ENCODE measurements around the gene FAM120B.
A peak's percentile ranks its signal among the peaks of the same experiment; 100 is the strongest.
"Not testable (repeated sequence)": the region's sequence is repeated elsewhere in the genome, so short reads cannot be mapped to it uniquely, and the experiment has no call there.

The FAM120B gene, protein sequence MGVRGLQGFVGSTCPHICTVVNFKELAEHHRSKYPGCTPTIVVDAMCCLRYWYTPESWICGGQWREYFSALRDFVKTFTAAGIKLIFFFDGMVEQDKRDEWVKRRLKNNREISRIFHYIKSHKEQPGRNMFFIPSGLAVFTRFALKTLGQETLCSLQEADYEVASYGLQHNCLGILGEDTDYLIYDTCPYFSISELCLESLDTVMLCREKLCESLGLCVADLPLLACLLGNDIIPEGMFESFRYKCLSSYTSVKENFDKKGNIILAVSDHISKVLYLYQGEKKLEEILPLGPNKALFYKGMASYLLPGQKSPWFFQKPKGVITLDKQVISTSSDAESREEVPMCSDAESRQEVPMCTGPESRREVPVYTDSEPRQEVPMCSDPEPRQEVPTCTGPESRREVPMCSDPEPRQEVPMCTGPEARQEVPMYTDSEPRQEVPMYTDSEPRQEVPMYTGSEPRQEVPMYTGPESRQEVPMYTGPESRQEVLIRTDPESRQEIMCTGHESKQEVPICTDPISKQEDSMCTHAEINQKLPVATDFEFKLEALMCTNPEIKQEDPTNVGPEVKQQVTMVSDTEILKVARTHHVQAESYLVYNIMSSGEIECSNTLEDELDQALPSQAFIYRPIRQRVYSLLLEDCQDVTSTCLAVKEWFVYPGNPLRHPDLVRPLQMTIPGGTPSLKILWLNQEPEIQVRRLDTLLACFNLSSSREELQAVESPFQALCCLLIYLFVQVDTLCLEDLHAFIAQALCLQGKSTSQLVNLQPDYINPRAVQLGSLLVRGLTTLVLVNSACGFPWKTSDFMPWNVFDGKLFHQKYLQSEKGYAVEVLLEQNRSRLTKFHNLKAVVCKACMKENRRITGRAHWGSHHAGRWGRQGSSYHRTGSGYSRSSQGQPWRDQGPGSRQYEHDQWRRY

DNA sequence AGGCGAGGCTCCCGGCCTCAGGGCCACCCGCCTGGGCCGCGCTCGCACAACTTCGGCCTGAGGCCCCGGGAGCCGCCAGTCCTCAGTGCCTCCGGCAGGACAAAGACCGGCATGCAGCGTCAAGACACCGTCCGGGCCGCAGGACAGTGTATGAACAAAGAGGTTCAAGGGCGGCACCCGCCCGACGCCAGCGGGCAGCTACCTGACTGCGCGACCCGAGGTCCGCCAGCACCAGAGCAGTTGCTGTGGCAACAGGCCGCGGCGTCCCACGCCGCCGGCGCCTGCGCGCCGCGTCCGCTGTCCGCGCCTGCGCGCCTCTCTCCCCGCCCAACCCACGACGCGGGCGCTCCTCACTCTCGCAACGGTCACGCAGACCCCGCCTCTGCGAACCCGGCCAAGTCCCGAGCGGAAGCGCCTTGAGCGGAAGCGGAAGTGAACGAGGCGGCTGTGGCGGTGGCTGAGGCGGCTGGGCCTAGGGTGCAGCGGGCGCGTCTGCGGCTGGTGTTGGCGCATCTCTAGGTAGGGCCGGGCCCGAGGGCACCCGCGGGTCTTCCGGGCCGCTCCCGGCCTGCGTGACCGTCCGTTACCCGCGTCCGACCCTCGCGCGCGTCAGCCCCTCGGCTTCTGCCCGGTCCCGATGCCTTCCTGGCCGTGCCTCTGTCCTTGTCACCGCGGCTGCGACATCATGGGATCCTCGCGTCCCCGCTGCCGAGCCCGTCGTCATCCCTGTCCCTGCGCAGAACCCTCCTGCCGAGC is at the start of gene FAM120B:
Gene FAM120B, plus strand, starts transcription at position 435 of the 756 bp plus-strand sequence. CDS start 10,633 bp downstream, outside the sequence.
- Histone ChIP-seq H3K36me3 (ENCODE audit: control insufficient read depth, insufficient read depth, low read length, severe bottlenecking) (no peaks in the 10 kb centered on the region), H3K4me3 (ENCODE audit: low read length) (peak within 1 kb of the TSS; percentile 94), H3K27me3 (replicated peaks; ENCODE audit: control insufficient read depth, insufficient read depth, low read length) (no peaks in the 10 kb centered on the region), H3K9me3 (ENCODE audit: control insufficient read depth, low read length) (no peaks in the 10 kb centered on the region), H3K4me1 (ENCODE audit: control insufficient read depth, insufficient read depth, low read length) (peaks cover 36% of the 10 kb centered on the region), H3K9ac (ENCODE audit: low read length) (peak within 1 kb of the TSS; percentile 98)
- peak; percentile 99 for DNase-seq (ENCODE audit: low read depth)

DNA sequence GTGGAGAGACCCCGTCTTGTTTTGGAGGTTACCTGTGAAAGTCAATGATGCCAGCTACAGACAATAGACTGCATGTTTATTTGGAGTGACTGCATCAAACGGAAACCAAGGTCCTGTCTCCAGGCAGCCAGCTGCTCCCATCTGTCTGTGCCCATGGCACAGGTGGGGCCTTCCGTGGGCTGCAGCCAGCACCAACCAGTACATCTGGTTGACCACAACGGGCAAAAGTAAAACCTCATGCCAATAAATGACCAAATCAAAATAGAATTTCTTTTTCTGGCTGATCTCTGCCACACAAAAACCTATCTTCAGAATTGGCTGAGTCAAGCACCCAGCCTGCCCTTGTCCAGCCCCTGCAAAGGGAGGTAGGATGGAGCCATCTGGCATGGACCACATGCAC is 49.2 kb upstream of the FAM120B start:
- no peak overlapping the region for H3K4me3 ChIP-seq (ENCODE audit: low read length)

DNA sequence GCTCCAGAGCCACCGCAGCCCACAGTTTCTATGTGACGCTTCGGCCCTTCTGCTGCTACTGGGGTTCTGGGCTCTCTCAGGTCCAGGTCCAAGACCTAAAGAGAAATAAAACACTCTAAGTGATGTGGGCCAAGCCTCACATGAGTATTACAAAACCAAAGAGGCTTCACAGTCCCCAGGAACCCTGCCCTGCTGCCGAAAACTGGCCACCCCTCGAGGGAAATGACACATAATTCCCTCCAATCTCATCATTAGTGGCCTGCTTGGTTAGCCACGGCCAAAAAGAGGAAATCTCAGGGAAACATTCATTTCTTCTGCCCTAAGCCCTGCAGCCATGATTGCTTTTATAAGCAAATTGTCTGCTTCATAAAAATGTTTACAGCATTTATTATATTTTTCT is 48.2 kb upstream of the FAM120B start:
- DNase-seq (ENCODE audit: low read depth), result no peak
- H3K4me3 ChIP-seq (ENCODE audit: low read length), result no peak overlapping the region
- no peak overlapping the region for H3K9ac ChIP-seq (ENCODE audit: low read length)
- H3K27me3 ChIP-seq (replicated peaks; ENCODE audit: control insufficient read depth, insufficient read depth, low read length), result peaks cover 34% of the 10 kb centered on the region
- no peaks in the 10 kb centered on the region for H3K4me1 ChIP-seq (ENCODE audit: control insufficient read depth, insufficient read depth, low read length)
- H3K9me3 ChIP-seq (ENCODE audit: control insufficient read depth, low read length), result no peaks in the 10 kb centered on the region
- H3K36me3 ChIP-seq (ENCODE audit: control insufficient read depth, insufficient read depth, low read length, severe bottlenecking), result no peaks in the 10 kb centered on the region

More for the DNA sequence above, 49.2 kb upstream of the FAM120B start:
- Histone ChIP-seq H3K4me1 (ENCODE audit: control insufficient read depth, insufficient read depth, low read length) (no peaks in the 10 kb centered on the region), H3K36me3 (ENCODE audit: control insufficient read depth, insufficient read depth, low read length, severe bottlenecking) (no peaks in the 10 kb centered on the region), H3K27me3 (replicated peaks; ENCODE audit: control insufficient read depth, insufficient read depth, low read length) (peaks cover 35% of the 10 kb centered on the region), H3K9ac (ENCODE audit: low read length) (no peak overlapping the region), H3K9me3 (ENCODE audit: control insufficient read depth, low read length) (no peaks in the 10 kb centered on the region)
- DNase-seq (ENCODE audit: low read depth), result no peak

DNA sequence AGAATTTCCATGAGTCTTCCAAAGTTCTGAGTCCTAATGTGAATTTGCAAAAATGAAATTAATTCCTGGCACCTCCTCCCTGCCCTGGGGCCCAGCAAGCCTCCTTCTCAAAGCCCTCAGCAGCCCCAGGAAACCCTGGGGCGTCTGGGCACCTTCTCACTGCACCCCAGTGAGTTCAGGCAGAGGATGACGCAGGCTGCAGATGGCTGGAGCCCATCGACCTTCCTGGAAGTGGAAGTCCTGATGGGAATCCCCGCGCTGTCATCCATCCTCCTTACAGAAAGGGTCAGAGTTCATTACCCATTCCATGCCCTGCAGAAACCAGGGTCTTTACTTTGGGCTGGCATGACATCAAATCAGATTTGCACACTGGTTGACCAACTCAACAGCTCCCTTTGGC is 47.3 kb upstream of the FAM120B start:
- no peaks in the 10 kb centered on the region for H3K9me3 ChIP-seq (ENCODE audit: control insufficient read depth, low read length)
- H3K36me3 ChIP-seq (ENCODE audit: control insufficient read depth, insufficient read depth, low read length, severe bottlenecking), result no peaks in the 10 kb centered on the region
- no peak for DNase-seq (ENCODE audit: low read depth)
- no peak overlapping the region for H3K9ac ChIP-seq (ENCODE audit: low read length)
- no peaks in the 10 kb centered on the region for H3K4me1 ChIP-seq (ENCODE audit: control insufficient read depth, insufficient read depth, low read length)
- no peak overlapping the region for H3K4me3 ChIP-seq (ENCODE audit: low read length)
- peaks cover 34% of the 10 kb centered on the region for H3K27me3 ChIP-seq (replicated peaks; ENCODE audit: control insufficient read depth, insufficient read depth, low read length)

DNA sequence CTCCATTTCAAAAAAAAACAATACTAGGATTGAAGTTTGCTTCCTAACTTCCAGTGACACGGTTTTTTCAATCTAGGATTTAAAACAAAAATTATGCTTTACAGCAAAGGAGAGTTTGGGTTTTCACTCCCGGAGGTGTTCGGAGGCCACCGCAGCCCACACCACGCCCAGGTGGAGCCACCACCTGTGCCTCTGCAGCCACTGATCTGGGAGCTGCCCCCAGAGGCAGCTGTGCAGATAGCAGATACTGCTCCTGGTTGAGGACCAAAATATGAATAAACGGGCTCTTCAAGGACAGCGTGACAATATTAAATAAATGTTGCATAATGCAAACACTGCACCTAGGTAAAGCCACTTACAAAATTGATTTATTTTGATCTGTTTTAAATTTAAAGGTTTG is 45.9 kb upstream of the FAM120B start:
- Histone ChIP-seq H3K9ac (ENCODE audit: low read length) (no peak overlapping the region), H3K4me3 (ENCODE audit: low read length) (no peak overlapping the region), H3K9me3 (ENCODE audit: control insufficient read depth, low read length) (no peaks in the 10 kb centered on the region), H3K4me1 (ENCODE audit: control insufficient read depth, insufficient read depth, low read length) (peaks cover under 1% of the 10 kb centered on the region), H3K27me3 (replicated peaks; ENCODE audit: control insufficient read depth, insufficient read depth, low read length) (peaks cover 28% of the 10 kb centered on the region), H3K36me3 (ENCODE audit: control insufficient read depth, insufficient read depth, low read length, severe bottlenecking) (no peaks in the 10 kb centered on the region)
- DNase-seq (ENCODE audit: low read depth), result no peak

DNA sequence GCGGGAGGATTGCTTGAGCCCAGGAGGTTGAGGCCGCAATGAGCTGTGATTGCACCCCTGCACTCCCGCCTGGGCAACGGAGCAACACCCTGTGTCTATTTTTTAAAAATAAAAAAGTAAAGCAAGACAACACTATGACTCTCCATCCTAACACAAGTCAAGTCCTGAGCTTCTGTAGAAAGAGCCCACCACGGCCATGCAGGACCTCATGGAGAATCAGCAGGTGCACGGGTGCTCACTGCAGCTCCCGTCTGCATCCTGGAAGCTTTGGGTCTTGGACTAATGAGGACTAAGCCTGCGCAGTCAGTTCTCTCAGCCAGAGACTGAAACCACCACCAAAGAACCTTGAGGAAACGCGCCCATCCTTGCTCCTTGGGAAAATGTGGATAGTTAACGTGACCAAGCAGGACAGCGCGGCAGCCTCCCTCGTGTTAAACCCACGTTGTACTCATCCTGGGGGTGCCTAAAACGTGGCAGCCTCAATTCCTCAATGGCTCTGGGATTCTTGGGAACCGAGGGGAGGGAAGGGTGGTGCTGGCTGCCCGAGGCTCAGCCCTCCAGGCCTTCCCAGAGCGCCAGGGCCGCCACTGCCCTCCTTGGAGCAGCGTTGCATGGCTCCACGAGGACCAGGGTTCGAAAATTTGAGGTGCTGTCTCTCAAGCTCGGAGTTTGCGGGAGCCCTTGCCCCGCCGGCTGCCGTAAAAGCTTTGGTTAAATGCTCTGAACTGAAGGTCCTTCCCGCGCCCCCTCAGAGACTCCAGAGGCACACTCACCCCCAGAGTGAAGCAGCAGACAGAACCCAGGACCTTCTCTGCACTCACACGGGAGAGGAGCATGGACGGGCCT is 44.7 kb upstream of the FAM120B start:
- Histone ChIP-seq H3K9me3 (ENCODE audit: control insufficient read depth, low read length) (no peaks in the 10 kb centered on the region), H3K4me3 (ENCODE audit: low read length) (no peak overlapping the region), H3K9ac (ENCODE audit: low read length) (no peak overlapping the region), H3K36me3 (ENCODE audit: control insufficient read depth, insufficient read depth, low read length, severe bottlenecking) (no peaks in the 10 kb centered on the region), H3K27me3 (replicated peaks; ENCODE audit: control insufficient read depth, insufficient read depth, low read length) (peaks cover 31% of the 10 kb centered on the region), H3K4me1 (ENCODE audit: control insufficient read depth, insufficient read depth, low read length) (peaks cover 6% of the 10 kb centered on the region)
- DNase-seq (ENCODE audit: low read depth), result no peak

DNA sequence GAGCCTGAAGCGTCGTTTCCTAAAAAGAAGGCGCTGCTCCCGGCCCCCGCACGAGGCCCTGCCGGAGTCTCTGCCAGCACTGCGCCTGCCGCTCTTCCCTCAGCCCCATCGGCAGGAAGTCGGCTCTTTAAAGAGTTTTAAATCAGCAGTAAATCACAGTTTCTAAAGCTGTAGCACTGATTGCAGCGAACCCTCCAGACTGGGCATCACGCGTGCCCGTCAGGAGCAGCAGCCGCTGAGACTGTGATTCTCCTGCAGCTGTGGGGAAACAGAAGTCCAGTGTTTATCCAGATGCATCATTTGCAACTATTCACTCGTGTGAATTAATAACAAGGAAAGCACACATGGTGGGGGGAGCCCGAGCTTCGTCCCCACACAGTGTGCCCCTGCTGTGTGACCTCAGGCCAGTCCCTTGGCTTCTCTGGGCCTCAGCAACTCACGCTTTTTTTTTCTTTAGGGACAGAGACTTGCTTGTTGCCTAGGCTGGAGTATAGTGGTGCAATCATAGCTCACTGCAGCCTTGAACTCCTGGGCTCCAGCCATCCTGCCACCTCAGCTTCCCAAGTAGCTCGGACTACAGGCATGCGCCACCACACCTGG is 44.0 kb upstream of the FAM120B start:
- no peak for DNase-seq (ENCODE audit: low read depth)
- Histone ChIP-seq H3K27me3 (replicated peaks; ENCODE audit: control insufficient read depth, insufficient read depth, low read length) (peaks cover 31% of the 10 kb centered on the region), H3K36me3 (ENCODE audit: control insufficient read depth, insufficient read depth, low read length, severe bottlenecking) (no peaks in the 10 kb centered on the region), H3K9me3 (ENCODE audit: control insufficient read depth, low read length) (no peaks in the 10 kb centered on the region), H3K9ac (ENCODE audit: low read length) (no peak overlapping the region), H3K4me1 (ENCODE audit: control insufficient read depth, insufficient read depth, low read length) (peaks cover 6% of the 10 kb centered on the region), H3K4me3 (ENCODE audit: low read length) (no peak overlapping the region)

DNA sequence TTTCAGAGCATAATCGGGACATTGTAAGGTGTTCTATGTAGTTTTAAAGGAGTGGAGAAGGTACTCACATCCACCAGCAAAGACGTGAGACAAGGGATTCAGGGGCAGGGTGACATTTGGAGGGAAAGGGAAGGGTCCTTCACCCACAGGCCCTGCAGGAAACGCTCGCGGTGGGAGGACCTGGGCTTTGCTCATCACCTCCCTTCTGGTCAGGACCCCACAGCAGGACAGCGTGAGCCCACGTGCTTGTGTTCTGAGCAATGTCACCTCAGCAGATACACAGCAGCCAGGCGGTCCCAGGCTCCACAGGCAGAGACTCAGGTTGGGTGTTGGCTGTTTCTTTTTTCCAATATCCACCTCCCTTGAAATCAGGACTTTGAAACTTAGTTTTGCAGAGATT is 43.1 kb upstream of the FAM120B start:
- no peak for DNase-seq (ENCODE audit: low read depth)
- H3K9me3 ChIP-seq (ENCODE audit: control insufficient read depth, low read length), result no peaks in the 10 kb centered on the region
- peaks cover 6% of the 10 kb centered on the region for H3K4me1 ChIP-seq (ENCODE audit: control insufficient read depth, insufficient read depth, low read length)
- H3K4me3 ChIP-seq (ENCODE audit: low read length), result no peak overlapping the region
- no peaks in the 10 kb centered on the region for H3K36me3 ChIP-seq (ENCODE audit: control insufficient read depth, insufficient read depth, low read length, severe bottlenecking)
- peaks cover 31% of the 10 kb centered on the region for H3K27me3 ChIP-seq (replicated peaks; ENCODE audit: control insufficient read depth, insufficient read depth, low read length)
- no peak overlapping the region for H3K9ac ChIP-seq (ENCODE audit: low read length)

DNA sequence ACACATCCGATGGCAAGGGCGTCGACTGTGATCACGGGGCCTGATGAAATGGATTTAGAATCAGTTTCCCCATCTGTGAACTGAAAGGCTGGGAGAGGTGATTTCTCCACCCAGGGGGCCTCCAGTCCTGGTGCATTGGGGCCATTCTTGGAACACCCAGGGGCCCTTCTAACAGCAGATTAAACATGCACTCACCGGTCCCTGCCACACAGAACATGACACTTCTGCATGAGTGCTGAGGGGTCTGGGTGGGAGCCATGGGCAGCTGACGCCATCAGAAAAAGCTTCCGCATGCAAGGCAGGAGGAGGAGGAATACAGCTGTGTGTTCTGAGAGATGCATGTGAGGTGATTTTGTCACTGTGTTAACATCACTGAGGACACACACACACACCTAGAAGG is 42.5 kb upstream of the FAM120B start:
- no peak for DNase-seq (ENCODE audit: low read depth)
- Histone ChIP-seq H3K9me3 (ENCODE audit: control insufficient read depth, low read length) (no peaks in the 10 kb centered on the region), H3K9ac (ENCODE audit: low read length) (no peak overlapping the region), H3K36me3 (ENCODE audit: control insufficient read depth, insufficient read depth, low read length, severe bottlenecking) (no peaks in the 10 kb centered on the region), H3K4me1 (ENCODE audit: control insufficient read depth, insufficient read depth, low read length) (peaks cover 6% of the 10 kb centered on the region), H3K4me3 (ENCODE audit: low read length) (no peak overlapping the region), H3K27me3 (replicated peaks; ENCODE audit: control insufficient read depth, insufficient read depth, low read length) (peaks cover 31% of the 10 kb centered on the region)

DNA sequence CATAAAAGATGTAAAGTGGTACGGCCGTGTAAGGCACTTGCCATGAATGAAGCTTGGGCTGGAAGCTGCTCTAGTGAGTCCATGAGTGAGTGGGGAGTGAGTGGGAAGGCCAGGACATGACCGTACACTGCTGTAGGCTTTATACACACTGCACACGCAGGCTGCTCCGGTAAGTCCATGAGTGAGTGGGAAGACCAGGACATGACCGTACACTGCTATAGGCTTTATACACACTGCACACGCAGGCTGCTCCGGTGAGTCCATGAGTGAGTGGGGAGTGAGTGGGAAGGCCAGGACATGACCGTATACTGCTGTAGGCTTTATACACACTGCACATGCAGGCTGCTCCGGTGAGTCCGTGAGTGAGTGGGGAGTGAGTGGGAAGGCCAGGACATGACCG is 41.9 kb upstream of the FAM120B start:
- H3K27me3 ChIP-seq (replicated peaks; ENCODE audit: control insufficient read depth, insufficient read depth, low read length), result peaks cover 31% of the 10 kb centered on the region
- not testable (repeated sequence) for H3K36me3 ChIP-seq (ENCODE audit: control insufficient read depth, insufficient read depth, low read length, severe bottlenecking); H3K9me3 ChIP-seq (ENCODE audit: control insufficient read depth, low read length)

More for the DNA sequence above, 41.9 kb upstream of the FAM120B start:
- not testable (repeated sequence) for H3K9ac ChIP-seq (ENCODE audit: low read length); DNase-seq (ENCODE audit: low read depth); H3K4me3 ChIP-seq (ENCODE audit: low read length)
- H3K4me1 ChIP-seq (ENCODE audit: control insufficient read depth, insufficient read depth, low read length), result peaks cover 10% of the 10 kb centered on the region

Data from adipocyte (in vitro differentiated cells).